ENCODE data around the gene PIP5KL1. TPM values are rescaled to one million over a fixed set of nuclear protein-coding genes. Genes with fewer than 3 reads are reported as not detected.
A peak's percentile ranks its signal among the peaks of the same experiment; 100 is the strongest.

PIP5KL1 gene
- polyA plus RNA-seq, 1 donor (not counting 4 experiments of a cell fraction or from before 2014, with no cell fraction given): 4.4 TPM

- no peaks in the 10 kb centered on the region for H4K20me1 ChIP-seq (ENCODE audit: control insufficient read depth, extremely low read depth, insufficient read depth, low read length)
- H3K9ac ChIP-seq (ENCODE audit: control insufficient read depth, extremely low read depth, insufficient read depth, low read length): peak overlapping the region; percentile 64
- DNase-seq (ENCODE audit: low read depth, low spot score): peak; percentile 52
- no peaks in the 10 kb centered on the region for H3K36me3 ChIP-seq (ENCODE audit: control insufficient read depth in 2 of 2, extremely low read depth in 1 of 2, insufficient read depth in 2 of 2, low read length in 2 of 2)
- H3K9me1 ChIP-seq (ENCODE audit: control insufficient read depth, extremely low read depth, insufficient read depth, low read length): no peaks in the 10 kb centered on the region
- H3K4me2 ChIP-seq (ENCODE audit: control insufficient read depth, extremely low read depth, insufficient read depth, low read depth, low read length): peak overlapping the region; percentile 77
- peak overlapping the region; percentile 23 for H3K27ac ChIP-seq (ENCODE audit: control insufficient read depth, insufficient read depth, low read length)
- H3K79me2 ChIP-seq (ENCODE audit: control insufficient read depth, insufficient read depth, low read length): no peaks in the 10 kb centered on the region
- no peaks in the 10 kb centered on the region for H3K9me3 ChIP-seq (ENCODE audit: control insufficient read depth, low read depth, low read length)
- no peaks in the 10 kb centered on the region for H3K27me3 ChIP-seq (ENCODE audit: control insufficient read depth, extremely low read depth, insufficient read depth, low read length)
- dilution Hi-C loops (cut with MboI; ENCODE audit: extremely low pct_ligation_motif_present, low sequenced_read_pairs): loop anchor here (25.0 kb wide), 1 partner anchor 135 kb away; the partner anchor contains the start of genes NAIF1 and SLC25A25
- FAIRE-seq: no peak
- TF ChIP-seq CTCF (optimal IDR thresholded peaks at IDR 0.05 in 1 of 3, IDR thresholded peaks at IDR 0.05 in 1 of 3, conservative IDR thresholded peaks at IDR 0.05 in 1 of 3; ENCODE audit: extremely low read depth in 1 of 3, insufficient read depth in 2 of 3, low read length in 3 of 3): no peak
- TF ChIP-seq EZH2 (IDR thresholded peaks at IDR 0.05; ENCODE audit: low read length): no peak
- peaks cover 33% of the 10 kb centered on the region for H3K4me1 ChIP-seq (ENCODE audit: control insufficient read depth, extremely low read depth, insufficient read depth, low read length)
- H3K4me3 ChIP-seq (ENCODE audit: control insufficient read depth in 2 of 3, extremely low read depth in 1 of 3, insufficient read depth in 2 of 3, low read depth in 1 of 3, low read length in 3 of 3): peak overlapping the region; percentile 48 to 66 (median 59)
- peak overlapping the region; percentile 35 for H2AFZ ChIP-seq (ENCODE audit: control insufficient read depth, low read length)
These were observed 3.2 kb downstream of the PIP5KL1 start for GRCh38 chr9:127927201-127927987.

DNA sequence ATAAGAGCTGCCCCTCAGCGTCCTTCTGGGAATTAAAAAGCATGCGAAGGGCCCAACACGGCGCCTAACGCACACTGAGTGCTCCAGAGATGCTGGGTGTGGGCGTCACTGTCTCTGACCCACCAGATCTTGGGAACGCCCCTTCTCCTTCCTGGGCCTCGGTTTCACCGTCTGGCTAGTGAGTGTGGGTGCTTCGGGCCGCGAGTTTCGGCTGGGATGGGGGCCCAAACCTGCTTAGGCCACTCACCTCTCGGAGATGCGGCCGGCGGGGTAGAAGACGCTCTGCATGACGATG is 3.7 kb downstream of the PIP5KL1 start:
- DNase-seq (ENCODE audit: low read depth, low spot score): no peak
- Histone ChIP-seq H3K9ac (ENCODE audit: control insufficient read depth, extremely low read depth, insufficient read depth, low read length) (peak overlapping the region; percentile 64), H3K4me2 (ENCODE audit: control insufficient read depth, extremely low read depth, insufficient read depth, low read depth, low read length) (peak overlapping the region; percentile 71), H3K4me3 (ENCODE audit: control insufficient read depth in 2 of 3, extremely low read depth in 1 of 3, insufficient read depth in 2 of 3, low read depth in 1 of 3, low read length in 3 of 3) (peak overlapping the region; percentile 48 to 66 (median 59)), H3K27ac (ENCODE audit: control insufficient read depth, insufficient read depth, low read length) (peak overlapping the region; percentile 23), H2AFZ (ENCODE audit: control insufficient read depth, low read length) (peak overlapping the region; percentile 35), H3K36me3 (ENCODE audit: control insufficient read depth in 2 of 2, extremely low read depth in 1 of 2, insufficient read depth in 2 of 2, low read length in 2 of 2) (no peaks in the 10 kb centered on the region), H3K4me1 (ENCODE audit: control insufficient read depth, extremely low read depth, insufficient read depth, low read length) (peaks cover 33% of the 10 kb centered on the region), H3K9me3 (ENCODE audit: control insufficient read depth, low read depth, low read length) (no peaks in the 10 kb centered on the region), H3K9me1 (ENCODE audit: control insufficient read depth, extremely low read depth, insufficient read depth, low read length) (no peaks in the 10 kb centered on the region), H3K79me2 (ENCODE audit: control insufficient read depth, insufficient read depth, low read length) (no peaks in the 10 kb centered on the region), H3K27me3 (ENCODE audit: control insufficient read depth, extremely low read depth, insufficient read depth, low read length) (no peaks in the 10 kb centered on the region), H4K20me1 (ENCODE audit: control insufficient read depth, extremely low read depth, insufficient read depth, low read length) (no peaks in the 10 kb centered on the region)
- no peak for FAIRE-seq
- dilution Hi-C loops (cut with MboI; ENCODE audit: extremely low pct_ligation_motif_present, low sequenced_read_pairs): loop anchor here (25.0 kb wide), 1 partner anchor 135 kb away; the partner anchor contains the start of genes NAIF1 and SLC25A25
- TF ChIP-seq CTCF (optimal IDR thresholded peaks at IDR 0.05 in 1 of 3, IDR thresholded peaks at IDR 0.05 in 1 of 3, conservative IDR thresholded peaks at IDR 0.05 in 1 of 3; ENCODE audit: extremely low read depth in 1 of 3, insufficient read depth in 2 of 3, low read length in 3 of 3) (no peak), EZH2 (IDR thresholded peaks at IDR 0.05; ENCODE audit: low read length) (no peak)

All from keratinocyte (primary cell).